IMR-90 (cell line): ENCODE results near the gene SMARCA2. TPM values are rescaled to one million over a fixed set of nuclear protein-coding genes. Genes with fewer than 3 reads are reported as not detected.

Experiments used
- ATAC-seq: fragments of 200-7000 bp; cut with Tn5 transposase; 2 replicates; pipeline ENCODE4 v1.9.1; 2020; ENCODE audit warnings: low read depth, mild to moderate bottlenecking, moderate library complexity
- BruUV-seq: library from RNA; stranded (reverse); fragments of 400-500 nt; replicated peaks from 2 replicates; lab custom pipeline; 2021; lab: Mats Ljungman, UMichigan
- CTCF ChIA-PET: fragments of 300-600 bp; formaldehyde crosslinking; extraction: SDS; loops from one replicate; lab custom pipeline; 2021; ENCODE audit warnings: antibody characterized with exemption; lab: Yijun Ruan, JAX
- POLR2A ChIA-PET: fragments of 300-600 bp; sonication (Branson Sonifier 250); formaldehyde crosslinking; loops from one replicate; lab custom pipeline; 2022; ENCODE audit warnings: antibody characterized with exemption; ENCODE audit not compliant: unreplicated experiment; lab: Charles Lee
- DNase-seq: peaks from one replicate; pipeline ENCODE4 v3.0.0; 2013
- H2AFZ ChIP-seq: replicated peaks from 2 replicates; pipeline ENCODE3; 2013; ENCODE audit warnings: low read length, mild to moderate bottlenecking; ENCODE audit not compliant: poor library complexity
- H2AK5ac ChIP-seq: 2 replicates; pipeline ENCODE4 v1.6.1; 2013; ENCODE audit warnings: low read depth, low read length, inconsistent platforms
- H2AK9ac ChIP-seq: replicated peaks from 2 replicates; pipeline ENCODE3; 2013; ENCODE audit warnings: mild to moderate bottlenecking, low read depth, low read length, moderate library complexity; ENCODE audit not compliant: poor library complexity
- H2BK120ac ChIP-seq: 2 replicates; pipeline ENCODE4 v1.6.1; 2013; ENCODE audit warnings: low read depth, low read length, inconsistent platforms
- H2BK15ac ChIP-seq: 3 replicates; pipeline ENCODE4 v1.6.1; 2013; ENCODE audit warnings: low read depth, low read length, inconsistent platforms
- H2BK20ac ChIP-seq: 2 replicates; pipeline ENCODE4 v1.6.1; 2013; ENCODE audit warnings: low read depth, mild to moderate bottlenecking, inconsistent platforms, low read length, moderate library complexity
- H2BK5ac ChIP-seq: 2 replicates; pipeline ENCODE4 v1.6.1; 2013; ENCODE audit warnings: mild to moderate bottlenecking, low read depth, low read length, inconsistent platforms; ENCODE audit not compliant: poor library complexity, severe bottlenecking
- H3K14ac ChIP-seq: replicated peaks from 2 replicates; pipeline ENCODE4 v1.6.1; 2013; ENCODE audit warnings: low read depth, low read length, inconsistent platforms
- H3K18ac ChIP-seq: 2 replicates; pipeline ENCODE4 v1.6.1; 2013; ENCODE audit warnings: low read depth, low read length, control low read depth
- H3K23ac ChIP-seq: 2 replicates; pipeline ENCODE4 v1.6.1; 2013; ENCODE audit warnings: low read depth, low read length, inconsistent platforms
- H3K27ac ChIP-seq: 2 replicates; pipeline ENCODE4 v1.5.1; 2013; ENCODE audit warnings: mild to moderate bottlenecking, control low read depth, low read length; ENCODE audit not compliant: insufficient read depth
- H3K27me3 ChIP-seq: 2 replicates; pipeline ENCODE4 v1.6.1; 2013; ENCODE audit warnings: low read length; ENCODE audit not compliant: control insufficient read depth, insufficient read depth
- H3K36me3 ChIP-seq: 2 replicates; pipeline ENCODE4 v1.6.1; 2013; ENCODE audit warnings: low read length, mixed read lengths; ENCODE audit not compliant: control insufficient read depth, insufficient read depth
- H3K4ac ChIP-seq: 2 replicates; pipeline ENCODE4 v1.6.1; 2013; ENCODE audit warnings: low read depth, low read length, inconsistent platforms
- H3K4me1 ChIP-seq: 2 replicates; pipeline ENCODE4 v1.6.1; 2013; ENCODE audit warnings: low read length, mixed read lengths; ENCODE audit not compliant: control insufficient read depth, insufficient read depth
- H3K4me2 ChIP-seq: 2 replicates; pipeline ENCODE4 v1.6.1; 2013; ENCODE audit warnings: low read depth, mild to moderate bottlenecking, control low read depth, low read length, moderate library complexity
- H3K4me3 ChIP-seq: 2 replicates; pipeline ENCODE4 v1.5.1; 2013; ENCODE audit warnings: low read depth, mild to moderate bottlenecking, control low read depth, low read length, moderate library complexity; ENCODE audit not compliant: insufficient read depth
- H3K56ac ChIP-seq: 2 replicates; pipeline ENCODE4 v1.6.1; 2013; ENCODE audit warnings: low read length, inconsistent platforms; ENCODE audit not compliant: insufficient read depth; ENCODE audit errors: extremely low read depth
- H3K79me1 ChIP-seq, 2 experiments: 2 replicates each; pipeline ENCODE4 v1.6.1; 2013; ENCODE audit warnings: low read length in 2 of 2, inconsistent platforms in 1 of 2, low read depth in 1 of 2
- H3K9ac ChIP-seq: 2 replicates; pipeline ENCODE4 v1.6.1; 2013; ENCODE audit warnings: low read depth, low read length, control low read depth
- H3K9me1 ChIP-seq: 2 replicates; pipeline ENCODE4 v1.6.1; 2013; ENCODE audit warnings: low read length, inconsistent platforms; ENCODE audit not compliant: insufficient read depth
- H3K9me3 ChIP-seq: 2 replicates; pipeline ENCODE4 v1.6.1; 2013; ENCODE audit warnings: low read length; ENCODE audit not compliant: control insufficient read depth, insufficient read depth
- H4K20me1 ChIP-seq: 2 replicates; pipeline ENCODE4 v1.6.1; 2013; ENCODE audit warnings: low read length, inconsistent platforms; ENCODE audit not compliant: insufficient read depth
- H4K5ac ChIP-seq: 2 replicates; pipeline ENCODE4 v1.6.1; 2013; ENCODE audit warnings: mild to moderate bottlenecking, low read depth, low read length, control low read depth
- H4K8ac ChIP-seq, 2 experiments: 2 replicates each; pipeline ENCODE4 v1.6.1; 2013; ENCODE audit warnings: low read depth in 2 of 2, low read length in 2 of 2, control low read depth in 1 of 2, inconsistent platforms in 1 of 2
- H4K91ac ChIP-seq: 2 replicates; pipeline ENCODE4 v1.6.1; 2013; ENCODE audit warnings: low read depth, low read length, inconsistent platforms; ENCODE audit not compliant: insufficient read depth
- CTCF ChIP-seq: conservative IDR thresholded peaks from 2 replicates; pipeline ENCODE4 v1.5.1; 2012; ENCODE audit warnings: mild to moderate bottlenecking, low read depth, low read length, improper control_type of control experiment
- ELK1 ChIP-seq: fragments of 150-350 bp; IDR thresholded peaks from 2 replicates; pipeline ENCODE4 v1.6.1; 2016; ENCODE audit warnings: low read depth, mild to moderate bottlenecking, low read length, moderate library complexity, borderline replicate concordance
- RAD21 ChIP-seq: IDR thresholded peaks from 2 replicates; pipeline ENCODE4 v1.6.1; 2012; ENCODE audit warnings: low read length, improper control_type of control experiment
- WGBS, 2 experiments: methylation state at CpG; one replicate each; pipeline versions ENCODE4 v1.1.5 to v1.1.7; 2013; ENCODE audit warnings: missing lambda C conversion rate in 2 of 2; ENCODE audit not compliant: insufficient read length in 1 of 2; ENCODE audit errors: extremely low coverage in 2 of 2; 5-methylcytosine and 5-hydroxymethylcytosine counted together
- dilution Hi-C: fragments of 300-500 bp; cut with HindIII; formaldehyde crosslinking; loops from one replicate; pipeline ENCODE4 v1.14.3; 2018; ENCODE audit warnings: low sequenced_read_pairs; ENCODE audit not compliant: unreplicated experiment
- in situ Hi-C: fragments of 300-500 bp; cut with MboI; formaldehyde crosslinking; loops from 3 replicates; pipeline ENCODE4 v1.14.3; 2019; ENCODE audit warnings: low sequenced_read_pairs, inconsistent platforms, mixed read lengths
- intact Hi-C: fragments of 100-400 bp; cut with micrococcal nuclease; formaldehyde crosslinking; loops from 2 replicates; pipeline ENCODE4 v1.10.0; 2022
- polyA plus RNA-seq, 3 experiments: library from polyadenylated mRNA; depleted of rRNA; stranded (reverse); fragments of >200 nt; gene quantifications; 2 replicates each; pipeline ENCODE4 v1.2.3, GENCODE V29; 2012; ENCODE audit warnings: low replicate concordance in 1 of 3
- total RNA-seq: library from RNA; depleted of rRNA; stranded (reverse); fragments of >200 nt; gene quantifications from 2 replicates; pipeline ENCODE4 v1.2.3, GENCODE V29; 2012

SMARCA2 gene
- total and polyA plus RNA-seq, 2 of the 4 experiments (the other 2 are of a cell fraction) = 25.3 to 26.7 TPM

GRCh38 chr9:2228132-2228531 is 213.0 kb downstream of the SMARCA2 start:
- no peak overlapping the region for H2AK9ac ChIP-seq
- no peak overlapping the region for H2BK120ac ChIP-seq
- WGBS, 2 experiments = no CpG with 5 or more reads among the region's 2 CpGs
- H3K4me3 ChIP-seq = no peak overlapping the region
- peak overlapping the region; percentile 29; the same call in 1 of the 2 replicates for H3K18ac ChIP-seq
- H3K27me3 ChIP-seq = no peaks in the 10 kb centered on the region
- no peaks in the 10 kb centered on the region for H3K9me3 ChIP-seq
- H3K36me3 ChIP-seq = no peaks in the 10 kb centered on the region
- no peak overlapping the region for H3K23ac ChIP-seq
- DNase-seq (no peak), ATAC-seq (no peak)
- dilution Hi-C loops (no loop called here), in situ Hi-C loops (no loop called here), intact Hi-C loops (no loop called here)
- no peak overlapping the region for H3K9ac ChIP-seq
- no peaks in the 10 kb centered on the region for H4K20me1 ChIP-seq
- H4K5ac ChIP-seq = peak overlapping the region; percentile 74; the same call in 1 of the 2 replicates
- no peak overlapping the region for H3K56ac ChIP-seq
- H3K4me1 ChIP-seq = no peaks in the 10 kb centered on the region
- no peak overlapping the region for H2AK5ac ChIP-seq
- POLR2A ChIA-PET = no interaction called here
- no peak overlapping the region for H3K4ac ChIP-seq
- TF ChIP-seq CTCF (0 out of 2 replicates have a peak, but pooled peaks have one; percentile 15), ELK1 (no peak), RAD21 (peak; percentile 30; the same call in 1 of the 2 replicates)
- CTCF ChIA-PET = no interaction called here
- H2BK5ac ChIP-seq = no peak overlapping the region
- no peak overlapping the region for H4K91ac ChIP-seq
- H2AFZ ChIP-seq = no peak overlapping the region
- H2BK20ac ChIP-seq = no peak overlapping the region
- no peak overlapping the region; a peak in 2 of 4 replicates for H4K8ac ChIP-seq
- BruUV-seq = no TSS peak
- no peak overlapping the region for H3K14ac ChIP-seq
- no peak overlapping the region for H2BK15ac ChIP-seq
- H3K4me2 ChIP-seq = no peak overlapping the region
- H3K9me1 ChIP-seq = no peaks in the 10 kb centered on the region
- H3K79me1 ChIP-seq = no peaks in the 10 kb centered on the region
- H3K27ac ChIP-seq = no peak overlapping the region
